ENCODE data around the gene OCA2. TPM values are rescaled to one million over a fixed set of nuclear protein-coding genes. Genes with fewer than 3 reads are reported as not detected.

OCA2 gene
- total RNA-seq, 1 experiment from 2014 or later, result 0.31 TPM

DNA sequence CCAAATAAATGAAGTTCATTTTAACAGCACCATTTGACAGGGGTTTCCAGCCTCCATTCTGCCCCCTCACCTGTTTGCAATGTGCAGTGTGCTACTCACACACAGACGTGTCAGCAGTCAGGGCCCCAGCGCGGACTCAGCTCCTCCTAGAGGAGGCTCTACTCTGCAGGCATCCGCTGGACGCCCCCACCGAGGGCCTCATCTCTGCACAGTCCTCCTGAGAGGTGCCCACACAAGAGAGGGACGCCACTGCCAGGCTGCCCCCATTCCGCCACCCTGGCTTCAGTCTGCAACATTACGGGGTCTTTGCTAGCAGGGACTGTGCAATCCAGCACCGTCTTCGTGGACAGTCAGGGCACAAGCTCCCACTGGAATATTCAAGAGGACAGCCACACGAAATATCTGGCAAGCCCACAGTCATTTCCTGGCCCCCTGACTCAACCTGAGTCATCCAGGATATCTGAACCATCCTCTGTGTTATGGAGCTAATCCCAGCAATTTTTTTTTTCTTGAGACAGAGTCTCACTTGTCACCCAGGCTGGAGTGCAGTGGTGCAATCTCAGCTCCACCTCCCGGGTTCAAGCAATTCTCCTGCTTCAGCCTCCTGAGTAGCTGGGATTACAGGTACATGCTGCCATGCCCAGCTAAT lies 255.0 kb downstream of the OCA2 start:
- H3K23me2 ChIP-seq (ENCODE audit: insufficient read length, low read depth, low read length, poor library complexity, severe bottlenecking), result no peaks in the 10 kb centered on the region
- H4K5ac ChIP-seq (ENCODE audit: insufficient read length, low read depth, low read length), result no peak overlapping the region
- TF ChIP-seq, protein P1, sequence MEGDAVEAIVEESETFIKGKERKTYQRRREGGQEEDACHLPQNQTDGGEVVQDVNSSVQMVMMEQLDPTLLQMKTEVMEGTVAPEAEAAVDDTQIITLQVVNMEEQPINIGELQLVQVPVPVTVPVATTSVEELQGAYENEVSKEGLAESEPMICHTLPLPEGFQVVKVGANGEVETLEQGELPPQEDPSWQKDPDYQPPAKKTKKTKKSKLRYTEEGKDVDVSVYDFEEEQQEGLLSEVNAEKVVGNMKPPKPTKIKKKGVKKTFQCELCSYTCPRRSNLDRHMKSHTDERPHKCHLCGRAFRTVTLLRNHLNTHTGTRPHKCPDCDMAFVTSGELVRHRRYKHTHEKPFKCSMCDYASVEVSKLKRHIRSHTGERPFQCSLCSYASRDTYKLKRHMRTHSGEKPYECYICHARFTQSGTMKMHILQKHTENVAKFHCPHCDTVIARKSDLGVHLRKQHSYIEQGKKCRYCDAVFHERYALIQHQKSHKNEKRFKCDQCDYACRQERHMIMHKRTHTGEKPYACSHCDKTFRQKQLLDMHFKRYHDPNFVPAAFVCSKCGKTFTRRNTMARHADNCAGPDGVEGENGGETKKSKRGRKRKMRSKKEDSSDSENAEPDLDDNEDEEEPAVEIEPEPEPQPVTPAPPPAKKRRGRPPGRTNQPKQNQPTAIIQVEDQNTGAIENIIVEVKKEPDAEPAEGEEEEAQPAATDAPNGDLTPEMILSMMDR (conservative IDR thresholded peaks at IDR 0.05), result no peak
- H2BK15ac ChIP-seq (ENCODE audit: low read depth, low read length), result no peak overlapping the region
- WGBS (ENCODE audit: extremely low coverage, insufficient read length, low lambda C conversion rate), result no CpG with 5 or more reads among the region's 13 CpGs
- H2AFZ ChIP-seq (ENCODE audit: low read length), result no peak overlapping the region
- H3K14ac ChIP-seq (ENCODE audit: insufficient read depth, low read length), result no peak overlapping the region; the same call in 1 of the 2 replicates
- no peak overlapping the region for H3K23ac ChIP-seq (ENCODE audit: insufficient read length, low read depth, low read length)
- H3K79me2 ChIP-seq (ENCODE audit: insufficient read depth, low read length), result no peaks in the 10 kb centered on the region
- no peak overlapping the region for H3K27ac Mint-ChIP-seq
- peaks cover 0 to 2% of the 10 kb centered on the region in 2 experiments; a peak in 3 of 5 replicates for H3K9me3 Mint-ChIP-seq
- H3K27me3 ChIP-seq (ENCODE audit: insufficient read depth, low read length), result no peaks in the 10 kb centered on the region
- no peak overlapping the region for H3K18ac ChIP-seq (ENCODE audit: insufficient read length, low read depth, low read length)
- no peak overlapping the region for H4K8ac ChIP-seq (replicated peaks; ENCODE audit: insufficient read length, low read depth, low read length)
- H3K4me1 Mint-ChIP-seq, result no peaks in the 10 kb centered on the region
- no peak overlapping the region for H3K4me2 ChIP-seq (ENCODE audit: insufficient read depth, insufficient read length, low read length)
- no peak overlapping the region for H3T11ph ChIP-seq (ENCODE audit: low read length)
- H2BK5ac ChIP-seq (ENCODE audit: insufficient read length, low read length), result no peak overlapping the region
- H3K4ac ChIP-seq (ENCODE audit: low read depth, low read length), result no peak overlapping the region
- no peaks in the 10 kb centered on the region for H3K9me3 ChIP-seq (ENCODE audit: control insufficient read depth, low read depth, low read length)
- no peak overlapping the region for H3K9ac ChIP-seq (ENCODE audit: extremely low read depth, insufficient read length, low read length)
- DNase-seq, result no peak
- no peak overlapping the region for H3K27ac ChIP-seq (ENCODE audit: insufficient read length, low read depth, low read length)
- H3K27me3 Mint-ChIP-seq (ENCODE audit: low read depth), result 0 out of 2 replicates have a peak, but pooled peaks cover 1% of the 10 kb centered on the region
- no peaks in the 10 kb centered on the region for H4K20me1 ChIP-seq (ENCODE audit: control insufficient read depth, insufficient read depth, insufficient read length)
- H3K79me1 ChIP-seq (ENCODE audit: insufficient read depth, low read depth, low read length, poor library complexity, severe bottlenecking), result no peaks in the 10 kb centered on the region
- H4K91ac ChIP-seq (ENCODE audit: insufficient read length, low read depth, low read length), result no peak overlapping the region
- H3K36me3 Mint-ChIP-seq (ENCODE audit: insufficient read depth in 1 of 3, low read depth in 3 of 3), result peaks cover 0 to 3% (median 0%) of the 10 kb centered on the region in 3 experiments; a peak in 2 of 7 replicates
- no peak overlapping the region for H2BK12ac ChIP-seq (ENCODE audit: insufficient read length, low read depth, low read length)
- no peak overlapping the region for H2BK20ac ChIP-seq (ENCODE audit: low read depth, low read length, poor library complexity, severe bottlenecking)
- no peak overlapping the region for H3K56ac ChIP-seq (ENCODE audit: insufficient read length, low read depth, low read length)
- H3K4me3 Mint-ChIP-seq, result no peak overlapping the region
- H2BK120ac ChIP-seq (ENCODE audit: low read depth, low read length, poor library complexity, severe bottlenecking), result no peak overlapping the region
- H2AK5ac ChIP-seq (ENCODE audit: insufficient read length, low read length), result no peak overlapping the region
- H3K4me1 ChIP-seq (ENCODE audit: insufficient read depth, low read length), result no peaks in the 10 kb centered on the region

Measured in H9 (cell line).